HG02884 (cell line): Measurements from ENCODE around the gene GALNTL6.
"Not testable (repeated sequence)": the region's sequence is repeated elsewhere in the genome, so short reads cannot be mapped to it uniquely, and the experiment has no call there.

ENCODE experiments used
- ATAC-seq: cut with Tn5 transposase; IDR thresholded peaks from one replicate; pipeline ENCODE4 v1.9.1; 2021; ENCODE audit warnings: mild to moderate bottlenecking, moderate library complexity; ENCODE audit not compliant: unreplicated experiment

Gene GALNTL6

DNA sequence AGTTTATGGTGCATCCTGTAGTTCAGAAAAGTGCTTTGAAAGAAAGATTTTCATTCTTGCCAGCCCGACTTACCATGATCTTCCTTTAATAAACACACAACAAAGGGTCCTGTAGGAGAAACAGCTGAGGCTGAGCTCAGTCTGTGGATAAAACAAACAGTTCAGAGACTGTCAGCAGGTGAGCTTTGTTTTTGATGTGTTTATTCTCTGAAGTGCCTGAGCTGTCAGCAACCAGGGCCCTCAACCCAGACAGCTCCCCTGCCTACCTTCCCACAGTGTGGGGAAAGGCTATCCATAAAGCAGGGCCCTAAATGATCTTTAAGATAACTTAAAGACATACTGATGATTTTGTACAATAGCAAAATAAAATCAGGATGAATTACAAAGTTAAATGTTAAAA is 896.2 kb downstream of the GALNTL6 start:
- ATAC-seq: no peak

DNA sequence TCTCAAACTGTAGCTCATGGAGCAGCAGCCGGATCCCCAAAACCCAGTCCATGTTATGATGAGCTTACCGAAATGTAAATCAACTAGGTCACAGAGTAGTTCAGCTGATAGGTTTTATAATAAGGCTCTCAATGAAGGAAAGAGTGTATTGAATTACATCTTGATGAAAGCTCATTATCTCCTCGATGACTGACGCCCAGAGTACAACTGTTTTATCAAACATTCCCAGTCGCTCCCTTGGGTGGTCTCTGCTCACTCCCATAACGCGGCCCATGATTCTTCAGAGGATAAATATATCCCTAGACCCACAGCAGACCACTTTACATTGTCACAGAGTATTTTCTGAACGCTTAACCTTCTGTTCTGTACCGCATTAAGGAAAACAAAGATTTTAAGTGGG is 903.1 kb downstream of the GALNTL6 start:
- no peak for ATAC-seq

DNA sequence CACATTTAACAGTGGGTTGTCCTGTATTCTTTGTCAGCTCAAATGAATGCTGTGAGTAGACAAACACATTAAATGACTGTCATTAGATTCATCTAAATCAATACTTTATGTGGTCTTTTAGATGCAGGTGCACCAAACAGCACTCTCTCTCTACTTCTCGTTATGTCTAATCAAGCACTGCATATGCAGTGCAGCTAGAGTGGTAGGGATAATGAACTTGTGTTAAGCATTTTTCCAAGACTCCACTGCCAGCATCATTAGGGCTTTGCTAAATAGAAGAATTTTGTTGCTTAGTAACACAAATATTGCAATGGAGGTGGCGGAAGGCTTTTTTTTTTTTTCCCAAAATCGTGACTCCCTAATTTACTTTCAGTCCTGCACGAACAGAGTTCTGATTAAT is 908.5 kb downstream of the GALNTL6 start:
- no peak for ATAC-seq

DNA sequence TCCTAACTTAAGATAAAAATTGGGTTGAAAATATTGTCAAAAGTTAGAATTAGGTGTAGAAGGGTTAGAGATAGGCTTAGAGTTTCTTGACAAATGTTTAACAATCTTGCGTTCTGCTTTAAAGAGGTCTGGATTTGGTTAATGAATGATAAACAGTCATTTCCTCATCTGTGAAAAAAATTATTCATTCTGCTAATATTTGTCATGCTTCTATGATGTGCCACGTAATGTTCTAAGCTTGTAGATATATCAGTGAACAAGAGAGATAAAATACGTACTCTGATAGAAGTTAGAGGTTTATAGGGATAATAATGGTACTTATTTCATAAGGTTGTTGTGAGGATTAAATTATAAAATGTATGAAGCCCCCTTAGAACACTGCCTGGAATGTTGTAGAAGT is 912.4 kb downstream of the GALNTL6 start:
- no peak for ATAC-seq

DNA sequence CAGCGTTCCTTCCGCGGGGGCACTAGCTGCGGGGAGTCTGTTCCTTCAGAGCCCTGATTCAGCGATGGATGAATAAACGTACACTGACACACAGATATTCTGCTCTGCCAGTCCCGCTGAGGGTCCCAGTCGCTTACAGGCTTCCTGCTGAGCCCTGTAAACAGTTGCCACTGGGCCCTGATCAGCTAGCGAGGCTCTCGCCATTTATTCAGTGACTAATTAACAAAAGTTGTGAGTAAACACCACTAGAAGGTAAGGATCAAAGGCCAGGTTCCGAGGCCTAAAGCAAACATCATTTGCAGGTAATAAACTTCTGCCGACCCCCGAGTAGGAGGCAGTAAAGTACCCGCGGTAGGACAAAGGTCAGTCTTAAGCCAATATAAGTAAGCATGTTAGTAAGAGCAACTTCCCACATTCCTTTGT is 912.8 kb downstream of the GALNTL6 start:
- no peak for ATAC-seq

DNA sequence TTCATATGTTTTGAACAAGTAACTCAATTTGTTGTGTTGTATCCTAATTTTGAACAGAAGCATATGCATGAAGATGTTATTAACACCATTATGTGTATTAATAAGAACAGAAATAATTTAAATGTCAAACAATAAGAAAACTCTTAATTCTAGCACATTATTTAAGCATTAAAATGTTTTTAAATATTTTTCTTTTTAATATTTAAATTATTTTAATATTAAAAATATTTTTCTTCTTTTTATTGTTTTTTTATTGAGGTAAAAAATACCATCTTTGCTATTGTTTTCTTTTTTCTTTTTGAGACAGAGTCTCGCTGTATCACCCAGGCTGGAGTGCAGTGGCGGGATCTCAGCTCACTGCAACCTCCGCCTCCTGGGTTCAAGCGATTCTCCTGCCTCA is 914.4 kb downstream of the GALNTL6 start:
- no peak for ATAC-seq

DNA sequence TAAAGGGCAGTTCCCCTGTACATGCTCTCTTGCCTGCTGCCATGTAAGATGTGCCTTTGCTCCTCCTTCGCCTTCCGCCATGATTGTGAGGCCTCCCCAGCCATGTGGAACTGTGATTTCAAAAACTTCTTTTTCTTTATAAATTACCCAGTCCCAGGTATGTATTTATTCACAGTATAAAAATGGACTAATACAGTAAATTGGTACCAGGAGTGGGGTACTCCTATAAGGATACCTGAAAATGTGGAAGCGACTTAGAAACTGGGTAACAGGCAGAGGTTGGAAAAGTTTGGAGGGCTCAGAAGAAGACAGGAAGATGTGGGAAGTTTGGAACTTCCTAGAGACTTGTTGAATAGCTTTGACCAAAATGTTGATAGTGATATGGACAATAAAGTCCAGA is 920.4 kb downstream of the GALNTL6 start:
- ATAC-seq: not testable (repeated sequence)

DNA sequence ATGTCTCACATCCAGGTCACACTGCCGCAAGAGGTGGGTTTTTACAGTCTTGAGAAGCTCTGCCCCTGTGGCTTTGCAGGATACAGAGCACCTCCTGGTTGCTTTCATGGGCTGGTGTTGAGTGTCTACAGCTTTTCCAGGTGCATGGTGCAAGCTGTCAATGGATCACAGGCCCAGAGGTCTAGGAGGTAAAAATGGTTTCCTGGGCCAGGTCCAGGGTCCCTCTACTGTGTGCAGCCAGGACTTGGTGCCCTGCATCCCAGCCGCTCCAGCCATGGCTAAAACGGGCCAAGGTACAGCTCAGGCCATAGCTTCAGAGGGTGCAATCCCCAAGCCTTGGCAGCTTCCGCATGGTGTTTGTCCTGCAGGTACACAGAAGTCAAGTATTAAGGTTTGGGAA is 921.4 kb downstream of the GALNTL6 start:
- no peak for ATAC-seq

DNA sequence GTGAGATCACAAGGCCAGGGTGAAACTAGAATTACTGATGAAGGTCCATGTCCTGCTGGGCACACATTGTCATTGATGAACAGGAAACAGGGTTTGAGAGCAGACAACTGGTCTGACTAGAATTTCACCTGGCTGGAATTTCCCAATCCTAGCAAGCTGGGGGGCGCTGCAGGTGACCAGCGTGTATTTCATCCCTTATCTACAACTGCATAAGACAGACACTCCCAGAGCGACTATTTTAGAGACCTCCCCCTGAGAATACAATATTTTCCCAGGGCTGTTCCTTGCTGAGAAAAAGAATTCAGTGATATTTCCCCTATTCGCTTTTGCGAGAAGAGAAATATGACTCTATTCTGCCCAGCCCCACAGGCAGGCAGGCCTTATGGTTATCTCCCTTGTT is 922.8 kb downstream of the GALNTL6 start:
- no peak for ATAC-seq

DNA sequence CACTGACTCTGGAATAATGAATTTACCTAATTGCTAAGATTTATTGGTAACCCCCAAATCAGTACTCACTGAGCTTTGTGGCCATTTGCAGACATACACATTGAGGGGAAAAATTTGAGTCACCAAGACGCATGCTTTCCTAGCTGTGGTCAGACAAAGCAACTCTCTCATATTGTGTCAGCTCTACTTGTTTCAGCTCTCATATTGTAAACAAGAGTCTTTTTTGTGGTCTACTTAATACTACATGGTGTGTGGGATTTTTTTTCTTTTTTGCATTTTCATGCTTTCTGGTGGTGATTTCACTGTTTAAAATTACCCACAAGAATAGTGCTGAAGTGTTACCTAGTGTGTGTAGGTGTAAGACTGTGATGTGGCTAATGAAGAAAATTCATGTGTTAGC is 927.2 kb downstream of the GALNTL6 start:
- peak; percentile 97 for ATAC-seq

DNA sequence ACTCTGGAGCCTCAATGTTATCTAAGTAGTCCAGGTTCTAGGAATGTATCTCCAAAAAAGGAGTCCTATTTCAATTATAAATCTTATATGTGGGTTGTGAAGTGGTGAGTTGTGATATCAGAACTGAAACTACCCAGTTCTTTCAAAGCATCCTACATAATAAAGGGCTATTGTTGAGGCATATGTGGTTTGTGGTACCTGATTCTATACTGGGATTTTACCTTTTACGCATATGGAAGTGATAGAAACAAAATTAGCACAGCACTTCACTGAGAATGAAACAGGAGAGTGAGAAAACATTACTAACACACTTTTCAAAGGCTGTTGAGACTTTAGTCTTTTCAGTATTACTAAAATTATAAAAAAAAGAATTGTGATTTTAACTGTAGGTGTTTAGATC is 937.7 kb downstream of the GALNTL6 start:
- peak; percentile 99 for ATAC-seq

DNA sequence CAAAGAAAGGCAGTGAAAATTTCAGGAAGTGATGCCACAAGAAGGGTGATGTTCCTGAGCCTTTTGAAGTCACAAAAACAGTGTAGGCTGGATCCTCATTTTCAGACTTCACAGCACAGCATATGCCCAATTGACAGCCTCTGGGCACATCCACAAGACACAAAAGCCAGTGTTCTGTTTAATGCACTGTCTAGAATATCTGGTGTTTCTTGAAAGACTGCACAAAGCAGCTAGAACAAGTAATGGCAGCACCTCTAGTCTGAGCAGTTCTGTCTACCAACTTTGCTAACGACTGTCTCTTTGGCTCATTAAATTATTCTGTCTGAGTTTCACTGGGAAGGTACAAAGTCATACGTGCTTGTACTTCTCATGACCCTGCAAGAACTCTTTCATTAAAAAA is 938.3 kb downstream of the GALNTL6 start:
- no peak for ATAC-seq

DNA sequence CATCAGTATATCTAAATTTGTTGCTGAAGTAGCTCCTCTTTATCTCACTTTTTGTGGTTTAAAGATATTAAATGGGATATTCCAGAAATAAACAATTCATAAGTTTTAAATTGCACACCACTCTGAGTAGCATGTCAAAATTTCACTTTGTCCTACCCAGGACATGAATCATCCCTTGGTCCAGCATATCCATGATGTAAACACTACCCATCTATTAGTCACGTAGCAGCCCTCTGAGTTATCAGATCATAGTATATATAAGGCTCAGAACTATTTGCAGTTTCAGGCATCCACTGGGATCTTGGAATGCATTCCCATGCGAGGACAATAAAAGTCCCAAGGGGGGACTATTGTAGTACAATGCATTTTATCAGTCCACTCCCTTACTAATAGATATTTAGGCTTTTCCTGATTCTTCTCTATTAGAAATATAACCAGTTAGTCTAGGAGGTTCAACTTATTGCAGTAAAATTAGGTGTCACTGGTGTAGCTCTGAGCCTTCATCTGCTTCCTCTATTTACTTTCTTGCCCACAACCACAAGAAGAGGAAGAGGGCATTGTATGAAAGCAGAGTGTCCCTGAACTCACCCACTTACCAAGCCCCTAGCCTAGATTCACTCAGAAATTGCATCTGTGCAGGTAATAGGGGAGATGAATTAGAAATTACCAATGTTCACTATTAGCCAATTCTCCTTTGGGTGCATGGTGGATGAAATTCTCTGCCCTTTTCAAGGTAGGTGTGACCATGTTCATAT is 945.6 kb downstream of the GALNTL6 start:
- no peak for ATAC-seq

DNA sequence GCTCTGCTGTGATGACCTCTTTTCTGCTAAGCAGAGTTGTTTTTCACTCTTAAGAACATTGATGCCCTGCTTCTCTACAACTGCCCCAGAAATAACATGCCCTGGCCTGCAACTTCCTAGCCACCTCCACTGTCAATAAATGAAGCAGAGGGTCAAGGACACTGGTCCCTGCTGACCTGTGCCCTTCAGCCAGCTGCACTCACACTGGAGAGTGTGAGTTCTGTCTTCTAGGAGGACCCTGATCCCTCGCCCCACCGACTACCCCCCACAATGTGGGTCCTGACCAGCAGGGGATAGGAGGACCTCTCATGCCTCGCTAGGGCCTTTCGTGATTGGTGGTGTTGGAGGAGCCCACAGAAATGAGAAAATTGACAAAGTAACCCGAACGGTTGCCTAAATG is 947.3 kb downstream of the GALNTL6 start:
- no peak for ATAC-seq

DNA sequence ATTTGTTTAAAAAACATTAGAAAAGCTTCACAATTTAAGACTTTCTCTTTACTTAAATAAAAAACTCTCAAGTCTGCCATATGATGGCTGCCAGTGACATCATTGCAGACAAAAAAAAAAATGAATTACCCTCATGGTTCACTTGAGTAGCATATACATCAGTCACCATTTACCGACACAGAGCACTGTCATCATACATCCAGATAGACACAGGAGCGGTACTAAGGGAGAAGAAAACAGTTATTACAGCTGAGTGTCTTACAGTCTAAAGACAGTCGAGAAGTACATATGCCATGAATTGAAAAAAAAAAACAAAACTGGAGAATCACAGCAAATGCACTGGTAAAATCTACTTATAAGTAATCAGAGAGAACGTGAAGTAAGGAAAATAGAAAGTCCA is 949.7 kb downstream of the GALNTL6 start:
- no peak for ATAC-seq

DNA sequence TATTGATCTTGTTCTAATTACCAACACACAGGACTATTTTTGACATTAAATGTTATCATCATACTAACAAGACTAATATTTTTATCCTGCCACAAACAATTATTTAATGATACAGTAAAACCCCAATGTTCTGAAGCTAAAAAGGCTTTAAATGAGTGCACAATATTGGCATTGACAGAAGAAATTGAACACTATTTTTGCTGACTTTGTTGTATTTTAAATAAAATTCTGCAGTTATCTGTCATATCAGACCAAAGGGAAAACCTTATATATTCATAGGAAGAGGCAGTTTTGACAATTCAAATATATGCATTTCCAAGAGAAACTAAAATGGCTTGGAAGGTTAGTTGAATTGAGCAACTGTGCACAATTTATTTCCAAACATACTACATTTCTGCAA is 957.6 kb downstream of the GALNTL6 start:
- no peak for ATAC-seq

DNA sequence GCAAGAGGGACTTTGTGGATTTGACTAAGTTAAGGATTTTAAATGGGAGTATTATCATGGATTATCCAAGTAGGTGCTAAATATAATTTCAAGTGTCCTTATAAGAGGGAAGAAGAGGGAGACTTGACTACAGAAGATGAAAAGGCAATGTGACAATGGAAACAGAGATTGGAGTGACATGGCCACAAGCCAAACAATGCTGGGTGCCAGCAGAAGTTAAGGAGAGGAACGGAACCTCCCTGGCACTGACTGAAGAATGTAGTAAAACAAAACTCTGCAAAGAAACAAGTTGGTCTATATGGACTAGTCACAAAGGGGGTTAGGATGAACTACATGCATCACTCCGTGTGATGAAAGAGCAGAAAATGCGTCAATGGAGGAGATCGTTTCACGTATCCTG is 959.6 kb downstream of the GALNTL6 start:
- ATAC-seq: no peak

DNA sequence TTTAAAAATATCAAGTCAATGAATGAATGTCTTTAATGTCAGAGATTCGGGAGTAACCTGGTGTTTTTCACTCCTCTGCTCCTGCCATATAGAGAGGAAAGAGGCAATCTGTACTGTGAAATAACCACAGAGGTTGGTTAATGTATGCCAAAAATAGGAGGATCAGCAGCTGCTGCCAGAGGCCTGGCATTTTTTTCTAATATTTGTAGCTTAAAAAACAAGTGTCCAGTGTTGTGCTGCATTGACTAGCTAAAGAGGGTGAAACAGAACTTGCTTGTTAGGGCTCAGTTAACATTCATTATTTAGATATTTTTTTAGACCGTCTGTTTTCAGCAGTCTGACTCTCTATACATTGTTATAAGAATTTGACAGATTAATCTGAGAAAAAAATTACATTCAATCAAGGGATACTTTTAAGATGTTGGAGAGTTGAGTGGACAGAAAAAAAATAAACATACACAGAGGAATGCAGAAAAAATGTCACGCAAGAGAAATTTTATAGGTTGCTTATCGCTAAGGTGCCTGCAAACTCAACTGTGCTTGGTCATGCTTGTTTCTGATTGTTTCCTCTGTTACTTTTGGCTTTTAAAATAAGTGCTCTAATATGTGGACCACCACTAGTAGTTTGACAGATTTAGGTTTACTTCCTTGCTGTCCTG is 963.1 kb downstream of the GALNTL6 start:
- ATAC-seq: no peak

DNA sequence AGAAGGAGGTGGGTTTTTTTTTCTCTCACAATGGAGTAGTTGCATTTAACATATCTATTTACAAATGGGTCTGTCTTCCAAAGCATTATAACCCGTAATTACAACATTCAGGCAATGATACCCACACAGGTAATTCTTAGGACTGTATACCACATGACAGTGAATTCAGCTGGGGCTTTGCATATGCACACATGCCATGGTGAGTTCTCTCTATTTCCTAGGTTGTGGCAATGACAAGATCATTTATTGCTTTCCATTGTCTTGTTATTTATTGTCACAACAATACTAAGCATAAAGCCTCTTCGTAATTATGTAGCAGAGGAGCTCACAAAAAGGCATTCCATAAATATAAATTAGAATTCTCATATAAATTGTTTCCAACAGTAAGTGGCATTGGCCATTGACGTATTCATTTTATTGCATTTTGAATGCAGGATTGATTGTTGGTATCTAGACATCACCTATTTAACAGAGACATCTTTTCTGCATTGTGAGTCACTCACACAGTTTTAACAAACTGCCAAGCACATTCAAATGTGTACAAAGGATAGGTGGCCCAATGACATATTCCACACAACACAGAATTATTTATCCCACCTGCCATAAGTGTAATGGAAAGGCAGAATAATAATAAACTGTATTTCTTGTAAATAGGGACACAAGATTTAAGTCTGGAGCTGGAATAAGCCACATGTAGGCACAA is 964.7 kb downstream of the GALNTL6 start:
- ATAC-seq: no peak

DNA sequence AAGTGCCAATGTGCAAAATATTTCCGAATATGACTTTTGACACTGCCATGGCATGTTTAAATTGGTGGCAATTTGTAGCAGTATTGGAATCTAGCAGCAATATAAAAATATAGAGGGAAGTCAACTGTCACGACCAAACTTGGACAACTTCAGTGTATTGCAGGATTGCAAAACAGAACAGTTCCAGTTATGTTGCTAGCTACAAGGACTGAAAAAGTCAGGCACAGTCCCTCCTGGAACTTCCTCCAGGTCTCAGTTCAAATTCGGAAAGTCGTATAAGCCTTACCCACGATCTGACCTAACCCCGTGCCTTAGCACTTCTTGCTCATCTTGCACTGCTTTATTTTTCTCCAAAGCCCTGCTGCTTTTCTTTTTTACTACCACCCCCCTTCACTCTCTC is 965.4 kb downstream of the GALNTL6 start:
- ATAC-seq: no peak

DNA sequence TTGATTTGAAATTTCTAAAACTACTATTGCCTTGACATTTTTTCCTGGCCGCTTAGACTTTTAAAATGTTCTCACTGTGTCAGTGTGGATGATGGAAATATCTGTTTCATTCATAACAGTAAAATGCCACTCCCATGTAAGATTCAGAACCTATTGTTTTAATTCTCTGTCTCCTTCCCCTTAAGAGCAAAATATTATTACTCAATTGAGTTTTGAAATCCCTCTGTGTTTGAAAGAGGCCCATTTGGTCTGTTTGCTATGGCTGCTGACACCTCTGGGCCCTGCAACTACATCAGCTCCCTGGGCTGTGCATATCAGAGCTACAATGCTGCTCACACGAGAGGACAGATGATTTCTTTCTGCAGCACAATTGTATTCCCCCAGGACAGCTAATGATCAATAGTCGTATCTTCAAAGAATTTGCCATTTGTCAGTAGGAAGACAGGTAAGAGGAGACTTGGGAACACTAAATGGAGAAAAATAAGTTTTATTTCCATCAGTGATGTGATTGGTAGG is 967.4 kb downstream of the GALNTL6 start:
- ATAC-seq: no peak

DNA sequence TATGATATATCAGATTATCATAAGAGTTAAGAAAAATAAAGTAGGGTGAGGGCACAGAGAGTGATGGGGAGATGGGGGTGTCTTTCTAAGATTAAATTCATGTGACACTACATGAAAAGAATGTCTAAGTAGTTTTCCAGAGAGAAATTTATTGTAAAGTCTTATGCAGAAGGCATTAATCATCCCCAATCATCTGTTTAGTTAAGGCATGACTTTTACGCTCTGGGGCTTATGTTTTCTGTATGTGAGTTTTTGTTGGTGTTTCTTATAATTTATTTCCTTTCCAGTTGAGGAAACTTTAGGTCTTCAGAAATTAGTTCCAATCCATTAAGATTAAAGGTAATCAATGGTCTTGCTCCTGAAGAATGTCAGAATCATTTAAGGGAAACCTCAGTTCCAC is 972.4 kb downstream of the GALNTL6 start:
- ATAC-seq: no peak
